Vagina (tissue), 2 donors: ENCODE measurements around the gene LYPD5. TPM values are rescaled to one million over a fixed set of nuclear protein-coding genes. Genes with fewer than 3 reads are reported as not detected.
"Not testable (repeated sequence)": the region's sequence is repeated elsewhere in the genome, so short reads cannot be mapped to it uniquely, and the experiment has no call there.

ENCODE experiments used
- DNase-seq, 2 donors: peaks; one replicate each; pipeline ENCODE4 v3.0.0-alpha.2; 2017; ENCODE audit errors: extremely low spot score in 2 of 2
- H3K27ac ChIP-seq: fragments of 200-600 bp; sonication (generic); one replicate; pipeline ENCODE4 v1.5.1; 2019
- H3K27me3 ChIP-seq: fragments of 200-600 bp; sonication (generic); one replicate; pipeline ENCODE4 v1.5.1; 2019
- H3K36me3 ChIP-seq, 2 donors: fragments of 200-600 bp; sonication (generic); one replicate each; pipeline ENCODE4 v1.5.1; 2017 to 2019
- H3K4me1 ChIP-seq: fragments of 200-600 bp; sonication (generic); one replicate; pipeline ENCODE4 v1.5.1; 2019
- H3K4me3 ChIP-seq, 2 donors: fragments of 200-600 bp; sonication (generic); 1 replicate in 1 of 2; 2 replicates in 1 of 2; pipeline ENCODE4 v1.5.1; 2016 to 2019
- H3K9me3 ChIP-seq: fragments of 200-600 bp; sonication (generic); one replicate; pipeline ENCODE4 v1.5.1; 2019
- CTCF ChIP-seq, 3 experiments: fragments of 450-650 bp in 2 of 3; fragments of 200-600 bp in 1 of 3; sonication (generic) in 1 of 3; IDR thresholded peaks; one replicate each; pipeline ENCODE4 v1.5.1; 2017 to 2019; ENCODE audit warnings: antibody characterized with exemption in 3 of 3, mild to moderate bottlenecking in 2 of 3, moderate library complexity in 2 of 3
- POLR2A ChIP-seq, 2 donors: fragments of 450-650 bp; IDR thresholded peaks; one replicate each; pipeline ENCODE4 v1.6.1; 2017; ENCODE audit warnings: antibody characterized with exemption in 2 of 2, mild to moderate bottlenecking in 2 of 2, moderate library complexity in 2 of 2
- POLR2AphosphoS5 ChIP-seq, 2 donors: sonication (generic); formaldehyde crosslinking; IDR thresholded peaks; one replicate each; pipeline ENCODE4 v1.9.0; 2017; ENCODE audit warnings: antibody characterized with exemption in 2 of 2, mild to moderate bottlenecking in 2 of 2, low read depth in 1 of 2; ENCODE audit not compliant: insufficient read depth in 1 of 2
- intact Hi-C: fragments of 100-400 bp; cut with DNase I; formaldehyde crosslinking; loops from one replicate; pipeline ENCODE4 v1.15.1; 2023
- total RNA-seq: library from RNA; depleted of rRNA; stranded (reverse); fragments of >200 nt; gene quantifications from one replicate; pipeline ENCODE4 v1.2.3, GENCODE V29; 2016

LYPD5 gene
- total RNA-seq, 1 donor from 2014 or later = 3.7 TPM

- no peak for DNase-seq
- Histone ChIP-seq H3K9me3 (no peaks in the 10 kb centered on the region), H3K4me1 (peaks cover 7% of the 10 kb centered on the region), H3K4me3 (no peak overlapping the region), H3K27me3 (no peaks in the 10 kb centered on the region), H3K36me3 (no peaks in the 10 kb centered on the region), H3K27ac (no peak overlapping the region)
- TF ChIP-seq POLR2AphosphoS5 (IDR thresholded peaks at IDR 0.05; ENCODE audit: insufficient read depth in 1 of 2, low read depth in 1 of 2) = no peak
- intact Hi-C loops = no loop called here
These were observed 16.3 kb upstream of the LYPD5 start for GRCh38 chr19:43818500-43818899.

GRCh38 chr19:43817454-43817853, 15.2 kb upstream of the LYPD5 start:
- DNase-seq, H3K9me3 ChIP-seq, intact Hi-C loops, H3K4me1 ChIP-seq, H3K27ac ChIP-seq, H3K4me3 ChIP-seq, H3K27me3 ChIP-seq, H3K36me3 ChIP-seq: not testable (repeated sequence)

GRCh38 chr19:43814663-43815352, 12.6 kb upstream of the LYPD5 start:
- Histone ChIP-seq H3K27ac (no peak overlapping the region), H3K4me1 (no peaks in the 10 kb centered on the region), H3K27me3 (no peaks in the 10 kb centered on the region), H3K9me3 (no peaks in the 10 kb centered on the region), H3K36me3 (no peaks in the 10 kb centered on the region), H3K4me3 (no peak overlapping the region)
- TF ChIP-seq CTCF (IDR thresholded peaks at IDR 0.05) (no peak), POLR2AphosphoS5 (IDR thresholded peaks at IDR 0.05; ENCODE audit: insufficient read depth in 1 of 2, low read depth in 1 of 2) (no peak)
- no peak for DNase-seq
- intact Hi-C loops = no loop called here

- no peaks in the 10 kb centered on the region for H3K9me3 ChIP-seq
- intact Hi-C loops = no loop called here
- no peaks in the 10 kb centered on the region for H3K27me3 ChIP-seq
- H3K4me1 ChIP-seq = no peaks in the 10 kb centered on the region
- TF ChIP-seq POLR2A (IDR thresholded peaks at IDR 0.05) (no peak), CTCF (IDR thresholded peaks at IDR 0.05) (no peak), POLR2AphosphoS5 (IDR thresholded peaks at IDR 0.05; ENCODE audit: insufficient read depth in 1 of 2, low read depth in 1 of 2) (no peak)
- no peak overlapping the region for H3K27ac ChIP-seq
- no peaks in the 10 kb centered on the region for H3K36me3 ChIP-seq
- H3K4me3 ChIP-seq = no peak overlapping the region
- no peak for DNase-seq
These were observed 10.4 kb upstream of the LYPD5 start for GRCh38 chr19:43812688-43813087.

- H3K4me1 ChIP-seq = no peaks in the 10 kb centered on the region
- intact Hi-C loops = no loop called here
- no peak overlapping the region for H3K27ac ChIP-seq
- TF ChIP-seq POLR2AphosphoS5 (IDR thresholded peaks at IDR 0.05; ENCODE audit: insufficient read depth in 1 of 2, low read depth in 1 of 2) = no peak
- TF ChIP-seq POLR2A (IDR thresholded peaks at IDR 0.05) = no peak
- H3K27me3 ChIP-seq = no peaks in the 10 kb centered on the region
- no peaks in the 10 kb centered on the region for H3K36me3 ChIP-seq
- no peaks in the 10 kb centered on the region for H3K9me3 ChIP-seq
- DNase-seq = no peak
- no peak overlapping the region for H3K4me3 ChIP-seq
These were observed 10.0 kb upstream of the LYPD5 start for GRCh38 chr19:43812259-43812658.

- Histone ChIP-seq H3K27ac (no peak overlapping the region), H3K4me1 (no peaks in the 10 kb centered on the region), H3K36me3 (no peaks in the 10 kb centered on the region), H3K9me3 (no peaks in the 10 kb centered on the region), H3K27me3 (no peaks in the 10 kb centered on the region), H3K4me3 (no peak overlapping the region)
- intact Hi-C loops = no loop called here
- TF ChIP-seq POLR2A (IDR thresholded peaks at IDR 0.05) (no peak), CTCF (IDR thresholded peaks at IDR 0.05) (no peak), POLR2AphosphoS5 (IDR thresholded peaks at IDR 0.05; ENCODE audit: insufficient read depth in 1 of 2, low read depth in 1 of 2) (no peak)
- no peak for DNase-seq
These were observed 9.6 kb upstream of the LYPD5 start for GRCh38 chr19:43811837-43812236.
